ENCODE data around the gene TLR1.
"Not testable (repeated sequence)": the region's sequence is repeated elsewhere in the genome, so short reads cannot be mapped to it uniquely, and the experiment has no call there.

The TLR1 gene

DNA sequence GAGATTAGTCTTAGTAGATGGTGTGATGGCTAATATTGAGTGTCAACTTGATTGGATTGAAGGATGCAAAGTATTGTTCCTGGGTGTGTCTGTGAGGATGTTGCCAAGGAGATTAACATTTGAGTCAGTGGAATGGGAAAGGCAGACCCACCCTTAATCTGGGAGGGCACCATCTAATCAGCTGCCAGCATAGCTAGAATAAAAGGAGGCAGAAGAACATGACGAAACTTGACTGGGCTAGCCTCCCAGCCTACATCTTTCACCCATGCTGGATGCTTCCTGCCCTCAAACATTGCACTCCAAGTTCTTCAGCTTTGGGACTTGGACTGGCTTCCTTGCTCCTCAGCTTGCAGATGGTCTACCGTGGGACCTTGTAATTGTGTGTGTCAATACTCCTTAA lies 34.3 kb downstream of the TLR1 start:
- DNase-seq: not testable (repeated sequence)

- DNase-seq: no peak
These were observed 34.7 kb downstream of the TLR1 start for GRCh38 chr4:38769857-38770256.

GRCh38 chr4:38769441-38769840 lies 35.1 kb downstream of the TLR1 start:
- DNase-seq: no peak

DNA sequence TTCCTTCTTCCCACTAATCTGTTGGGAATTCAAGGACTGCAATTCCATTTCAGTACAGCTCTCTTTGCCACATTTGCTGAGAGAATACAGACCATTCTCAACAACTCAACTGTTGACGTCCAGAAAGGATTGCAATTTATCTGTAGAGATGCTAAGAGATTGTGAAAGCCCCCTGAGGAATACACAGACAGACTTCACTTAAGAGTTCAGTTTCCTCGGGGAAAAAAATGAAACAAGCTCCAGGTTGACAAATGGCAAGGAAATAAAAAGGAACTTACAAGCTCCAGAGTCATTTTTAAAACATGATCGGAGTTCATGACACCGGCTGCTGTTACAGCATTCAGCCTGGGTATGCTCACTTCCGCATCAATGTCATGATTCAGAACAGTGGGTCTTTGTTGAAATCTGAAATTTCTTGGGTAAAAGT lies 35.6 kb downstream of the TLR1 start:
- DNase-seq: no peak

- not testable (repeated sequence) for DNase-seq
These were observed 37.7 kb downstream of the TLR1 start for GRCh38 chr4:38766940-38767339.

DNA sequence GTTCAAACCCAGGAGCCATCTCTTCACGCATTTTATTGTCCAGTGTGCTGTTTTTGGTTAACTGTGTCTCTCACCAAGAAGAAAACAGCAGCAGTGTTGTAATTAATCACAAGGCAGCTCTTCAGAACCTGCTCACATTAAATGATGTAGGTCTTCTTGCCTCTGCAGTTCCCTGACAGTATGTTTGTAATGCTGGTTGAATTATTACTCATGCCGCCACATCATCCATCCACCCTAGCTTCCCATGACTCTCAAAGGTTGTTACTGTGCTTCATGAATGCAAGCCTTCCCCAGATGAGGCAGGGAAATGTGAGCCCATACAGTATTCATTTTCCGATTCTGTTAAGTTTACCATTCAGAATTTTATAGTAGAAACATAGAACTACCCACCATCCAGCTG lies 39.2 kb downstream of the TLR1 start:
- no peak for DNase-seq

DNA sequence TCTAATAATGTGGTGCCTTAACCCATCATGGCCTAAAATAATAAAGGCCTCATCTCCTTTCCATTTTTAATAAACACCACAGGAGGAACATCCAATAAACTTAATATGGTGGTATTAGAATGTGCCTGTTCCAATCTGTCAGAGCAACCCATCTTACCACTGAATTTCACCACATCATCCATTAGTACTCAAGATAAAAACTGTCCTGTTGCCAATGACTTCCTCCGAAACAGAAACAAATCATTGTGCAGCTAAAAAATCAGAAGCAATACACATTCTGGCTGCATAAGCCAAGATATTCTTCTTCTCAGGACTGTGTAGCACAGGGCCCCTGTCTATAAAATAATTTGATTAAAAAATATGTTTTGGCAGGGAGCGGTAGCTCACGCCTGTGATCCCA lies 40.3 kb downstream of the TLR1 start:
- no peak for DNase-seq

DNA sequence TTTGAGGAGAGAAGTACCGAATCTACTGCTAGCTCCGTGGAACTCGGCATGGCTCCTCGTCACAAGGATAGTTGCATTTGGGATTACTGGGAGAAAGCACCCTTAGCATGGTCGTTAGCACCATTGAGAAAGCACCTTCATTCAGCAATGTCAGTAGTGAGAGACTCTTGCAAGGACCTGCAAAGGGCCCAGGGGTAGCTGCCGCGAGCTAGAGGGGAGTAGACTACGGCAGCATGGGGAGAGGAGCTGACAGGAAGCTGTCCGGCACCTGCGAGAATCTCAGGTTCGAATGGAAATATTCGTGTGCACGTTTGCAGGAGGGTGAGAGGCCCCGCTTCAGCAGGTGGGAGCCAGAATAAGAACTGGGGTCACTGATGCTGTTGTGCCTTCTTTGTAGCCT lies 42.0 kb downstream of the TLR1 start:
- DNase-seq: no peak

- no peak for DNase-seq
These were observed 44.8 kb downstream of the TLR1 start for GRCh38 chr4:38759790-38760122.

DNA sequence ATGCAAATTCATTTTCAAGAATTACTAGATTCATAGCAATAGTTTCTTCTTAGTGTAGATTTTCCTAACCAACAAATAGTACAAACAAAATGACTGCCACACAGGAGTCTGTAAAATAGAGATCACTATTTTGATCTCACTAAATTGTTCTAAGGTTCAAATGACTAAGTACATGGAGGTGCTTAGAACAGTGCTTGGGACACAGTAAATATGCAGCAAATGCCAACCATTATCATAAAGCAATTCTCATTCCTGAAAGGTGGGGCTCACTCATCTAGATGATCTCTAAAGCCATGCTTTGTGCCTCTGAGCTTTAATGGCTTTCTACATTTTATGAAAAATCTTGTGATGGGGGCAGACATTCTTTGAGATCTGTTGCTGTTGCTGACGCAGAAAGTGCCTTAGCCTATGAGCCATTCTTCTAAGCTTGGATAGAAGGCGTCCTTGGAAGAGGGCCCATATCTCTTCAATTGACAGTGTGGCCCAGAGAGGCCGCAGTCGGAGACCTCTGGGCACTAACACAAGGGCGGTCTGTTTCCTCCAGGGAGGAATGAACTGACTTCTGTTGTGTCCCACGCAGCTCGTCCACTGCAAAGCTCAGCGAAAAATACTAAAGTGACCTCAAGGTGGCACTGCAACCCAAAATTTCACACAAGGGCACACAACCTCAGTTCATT lies 45.3 kb downstream of the TLR1 start:
- no peak for DNase-seq

DNA sequence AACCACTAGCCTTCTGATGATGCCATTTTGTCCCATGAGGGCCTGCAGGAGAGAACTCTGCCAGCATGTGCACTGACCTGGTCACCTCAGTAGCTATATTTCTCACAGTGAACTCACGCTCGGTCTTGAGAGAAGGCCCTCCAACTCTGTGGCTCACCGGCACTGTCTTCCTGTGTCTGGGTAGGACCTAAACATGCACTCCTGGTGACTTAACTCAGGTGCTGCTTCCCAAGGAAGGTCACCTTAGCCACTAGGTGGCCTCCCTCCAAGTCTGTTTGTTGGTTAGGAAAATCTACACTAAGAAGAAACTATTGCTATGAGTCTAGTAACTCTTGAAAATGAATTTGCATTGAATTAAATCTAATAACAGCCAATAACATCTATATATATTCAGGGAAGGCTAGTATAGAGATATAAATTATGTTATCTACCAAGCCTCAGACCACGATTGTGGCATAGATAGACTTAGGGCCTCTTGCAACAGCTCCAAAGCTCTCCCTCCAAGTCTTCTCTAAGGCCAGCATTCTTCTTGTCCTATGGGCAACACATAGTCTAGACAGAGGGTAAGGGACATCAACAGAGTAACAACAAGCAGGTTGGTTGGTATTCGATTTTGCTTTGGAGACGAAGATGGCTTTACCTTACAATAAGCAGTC lies 46.5 kb downstream of the TLR1 start:
- DNase-seq: no peak

DNA sequence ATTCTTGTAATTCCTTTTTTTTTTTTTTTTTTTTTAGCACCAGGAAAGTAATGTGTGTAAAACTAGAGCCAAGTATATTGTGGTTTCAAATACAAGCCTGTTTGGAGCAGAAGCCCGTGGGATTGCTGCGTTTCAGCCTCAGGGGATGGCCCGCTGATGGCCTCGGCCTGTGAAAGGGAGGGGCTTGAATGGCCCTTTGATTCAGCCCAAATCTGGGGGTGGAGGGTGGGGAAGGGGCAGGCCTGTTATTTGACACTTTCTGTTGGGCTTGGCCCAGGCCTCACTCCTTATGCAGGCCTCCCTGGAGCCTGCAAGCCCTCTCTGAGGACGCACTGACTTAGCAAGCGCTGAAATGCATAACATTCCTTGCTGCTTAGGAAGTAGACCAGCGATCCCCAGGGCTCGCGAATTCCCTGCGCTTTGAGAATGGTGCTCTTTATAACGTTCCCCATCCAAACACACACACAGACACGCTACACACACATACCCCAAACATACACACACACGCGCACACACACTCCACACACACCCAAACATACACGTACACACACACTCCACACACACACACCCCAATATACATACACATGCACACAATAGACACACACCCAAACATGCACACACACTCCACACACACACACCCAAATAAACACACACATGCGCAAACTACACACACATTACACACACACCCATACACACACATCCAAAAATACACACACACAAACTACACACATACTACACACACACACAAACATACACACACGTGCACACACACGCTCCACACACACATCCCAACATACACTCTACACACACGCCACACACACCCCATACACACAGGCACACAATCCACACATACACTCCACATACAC lies 51.4 kb downstream of the TLR1 start:
- no peak for DNase-seq

DNA sequence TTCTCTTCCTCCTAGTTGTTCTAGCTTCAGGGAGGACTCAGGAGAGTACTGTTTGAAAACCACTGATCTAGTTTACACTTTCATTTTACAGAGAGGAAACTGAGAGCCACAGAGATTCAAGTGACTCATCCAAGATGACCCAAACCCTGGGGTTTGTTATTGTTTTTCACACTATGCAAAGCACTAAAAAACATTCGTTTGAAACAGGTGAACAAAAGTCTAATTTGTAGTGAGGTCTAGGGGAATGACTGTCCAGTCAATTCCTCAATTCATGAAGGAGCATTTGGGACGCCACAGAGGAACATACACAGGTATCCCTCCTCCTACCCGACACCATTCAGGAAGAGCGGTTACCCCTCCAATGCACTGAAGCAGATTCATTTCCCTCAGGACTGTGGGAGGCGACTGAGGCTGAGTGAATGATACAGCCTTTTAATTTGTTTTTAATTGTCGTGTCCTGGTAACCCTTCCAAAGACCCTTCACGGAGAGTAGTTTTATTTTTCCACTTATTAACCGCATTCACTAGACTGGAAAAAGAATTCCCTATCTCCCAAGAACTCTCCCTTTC lies 52.1 kb downstream of the TLR1 start:
- no peak for DNase-seq

DNA sequence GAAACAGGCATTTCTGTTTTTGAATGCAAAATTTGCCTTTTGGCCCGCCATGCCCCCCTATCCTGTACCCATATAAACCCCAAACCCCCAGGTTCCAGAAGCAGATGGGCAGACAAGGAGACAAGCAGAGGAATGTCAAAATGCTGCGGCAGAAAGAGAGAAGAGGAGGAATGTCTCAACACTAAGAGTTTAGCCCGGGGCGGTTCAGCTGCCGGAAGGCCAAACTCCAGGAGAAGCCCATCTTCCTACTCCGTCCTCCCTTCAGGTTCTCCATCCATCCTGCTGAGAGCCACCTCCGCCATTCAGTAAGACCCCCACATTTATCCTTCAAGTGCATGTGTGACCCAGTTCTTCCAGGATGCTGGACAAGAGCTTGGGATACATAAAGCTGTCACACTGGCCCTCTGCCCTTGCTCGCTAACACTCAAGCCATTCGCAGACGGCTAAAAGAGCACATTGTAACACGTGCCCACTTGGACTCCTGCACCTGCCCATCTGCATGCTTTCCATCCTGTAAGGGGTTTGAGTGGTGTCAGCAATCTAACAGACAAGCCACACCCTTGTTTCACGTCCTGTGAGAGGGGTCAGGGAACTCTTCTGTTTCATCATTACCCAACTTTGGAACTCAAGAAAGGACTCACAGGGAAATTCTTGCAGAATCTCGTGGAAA lies 53.1 kb downstream of the TLR1 start:
- no peak for DNase-seq

GRCh38 chr4:38749336-38749735 lies 55.3 kb downstream of the TLR1 start:
- no peak for DNase-seq

- DNase-seq: no peak
These were observed 57.0 kb downstream of the TLR1 start for GRCh38 chr4:38747629-38748028.

Measured in GF-D8 (cell line).